ENCODE measurements around the gene SSUH2. TPM values are rescaled to one million over a fixed set of nuclear protein-coding genes. Genes with fewer than 3 reads are reported as not detected.
"Not testable (repeated sequence)": the region's sequence is repeated elsewhere in the genome, so short reads cannot be mapped to it uniquely, and the experiment has no call there.

SSUH2 gene
- total RNA-seq: not detected

- DNase-seq (ENCODE audit: low spot score) (no peak), ATAC-seq (no peak)
- Mint-ChIP-seq H3K4me3 (no peak within 1 kb of the TSS), H3K4me1 (ENCODE audit: low read depth in 2 of 2) (no peaks in the 10 kb centered on the region), H3K36me3 (no peaks in the 10 kb centered on the region), H3K27ac (no peak within 1 kb of the TSS), H3K27me3 (peaks cover 1 to 23% of the 10 kb centered on the region in 2 donors), H3K9me3 (no peaks in the 10 kb centered on the region)
These were observed at the start of gene SSUH2 for GRCh38 chr3:8644748-8645390. Gene SSUH2 (minus strand): TSS chr3:8644798. CDS start chr3:8644758, 40 bp downstream.

GRCh38 chr3:8691295-8691694, 46.7 kb upstream of the SSUH2 start:
- H3K4me3 Mint-ChIP-seq; H3K9me3 Mint-ChIP-seq; H3K27ac Mint-ChIP-seq; DNase-seq (ENCODE audit: low spot score); H3K36me3 Mint-ChIP-seq; H3K4me1 Mint-ChIP-seq (ENCODE audit: low read depth in 2 of 2); H3K27me3 Mint-ChIP-seq; ATAC-seq: not testable (repeated sequence)

GRCh38 chr3:8684992-8685391, 40.4 kb upstream of the SSUH2 start:
- not testable (repeated sequence) for H3K9me3 Mint-ChIP-seq; H3K27ac Mint-ChIP-seq; H3K27me3 Mint-ChIP-seq; DNase-seq (ENCODE audit: low spot score); H3K4me3 Mint-ChIP-seq; H3K4me1 Mint-ChIP-seq (ENCODE audit: low read depth in 2 of 2); ATAC-seq; H3K36me3 Mint-ChIP-seq

GRCh38 chr3:8682850-8683574, 38.4 kb upstream of the SSUH2 start:
- H3K27me3 Mint-ChIP-seq; H3K9me3 Mint-ChIP-seq; H3K27ac Mint-ChIP-seq; DNase-seq (ENCODE audit: low spot score); ATAC-seq; H3K4me1 Mint-ChIP-seq (ENCODE audit: low read depth in 2 of 2); H3K36me3 Mint-ChIP-seq; H3K4me3 Mint-ChIP-seq: not testable (repeated sequence)

- H3K9me3 Mint-ChIP-seq; H3K36me3 Mint-ChIP-seq; DNase-seq (ENCODE audit: low spot score); H3K27me3 Mint-ChIP-seq; H3K27ac Mint-ChIP-seq; H3K4me3 Mint-ChIP-seq; H3K4me1 Mint-ChIP-seq (ENCODE audit: low read depth in 2 of 2); ATAC-seq: not testable (repeated sequence)
These were observed 37.4 kb upstream of the SSUH2 start for GRCh38 chr3:8681881-8682538.

GRCh38 chr3:8681349-8681748, 36.8 kb upstream of the SSUH2 start:
- ATAC-seq: no peak
- Mint-ChIP-seq H3K36me3 (no peaks in the 10 kb centered on the region), H3K27ac (no peak overlapping the region)

GRCh38 chr3:8679817-8680553, 35.4 kb upstream of the SSUH2 start:
- not testable (repeated sequence) for H3K27me3 Mint-ChIP-seq, ATAC-seq

More at GRCh38 chr3:8681349-8681748, 36.8 kb upstream of the SSUH2 start:
- Mint-ChIP-seq H3K4me1 (ENCODE audit: low read depth in 2 of 2) (no peaks in the 10 kb centered on the region), H3K4me3 (no peak overlapping the region), H3K27me3 (peaks cover 0 to 6% of the 10 kb centered on the region in 2 donors), H3K9me3 (no peaks in the 10 kb centered on the region)
- DNase-seq (ENCODE audit: low spot score): no peak

GRCh38 chr3:8678751-8679150, 34.2 kb upstream of the SSUH2 start:
- H3K4me3 Mint-ChIP-seq: no peak overlapping the region
- peaks cover 0 to 6% of the 10 kb centered on the region in 2 donors for H3K27me3 Mint-ChIP-seq
- no peaks in the 10 kb centered on the region for H3K4me1 Mint-ChIP-seq (ENCODE audit: low read depth in 2 of 2)
- no peaks in the 10 kb centered on the region for H3K36me3 Mint-ChIP-seq
- H3K9me3 Mint-ChIP-seq: no peaks in the 10 kb centered on the region
- no peak for DNase-seq (ENCODE audit: low spot score)
- no peak overlapping the region for H3K27ac Mint-ChIP-seq
- no peak for ATAC-seq

More at GRCh38 chr3:8679817-8680553, 35.4 kb upstream of the SSUH2 start:
- H3K36me3 Mint-ChIP-seq; H3K9me3 Mint-ChIP-seq; H3K4me1 Mint-ChIP-seq (ENCODE audit: low read depth in 2 of 2); H3K4me3 Mint-ChIP-seq; H3K27ac Mint-ChIP-seq; DNase-seq (ENCODE audit: low spot score): not testable (repeated sequence)

GRCh38 chr3:8677258-8677657, 32.7 kb upstream of the SSUH2 start:
- DNase-seq (ENCODE audit: low spot score); H3K4me1 Mint-ChIP-seq (ENCODE audit: low read depth in 2 of 2): not testable (repeated sequence)

GRCh38 chr3:8675591-8675990, 31.0 kb upstream of the SSUH2 start:
- not testable (repeated sequence) for H3K4me1 Mint-ChIP-seq (ENCODE audit: low read depth in 2 of 2); H3K9me3 Mint-ChIP-seq

More at GRCh38 chr3:8677258-8677657, 32.7 kb upstream of the SSUH2 start:
- not testable (repeated sequence) for H3K4me3 Mint-ChIP-seq, H3K27me3 Mint-ChIP-seq, H3K36me3 Mint-ChIP-seq, H3K9me3 Mint-ChIP-seq, H3K27ac Mint-ChIP-seq, ATAC-seq

GRCh38 chr3:8673083-8673737, 28.6 kb upstream of the SSUH2 start:
- ATAC-seq (no peak), DNase-seq (ENCODE audit: low spot score) (no peak)
- Mint-ChIP-seq H3K27ac (no peak overlapping the region), H3K4me1 (ENCODE audit: low read depth in 2 of 2) (no peaks in the 10 kb centered on the region), H3K27me3 (peaks cover 0 to 10% of the 10 kb centered on the region in 2 donors), H3K4me3 (no peak overlapping the region), H3K9me3 (no peaks in the 10 kb centered on the region), H3K36me3 (no peaks in the 10 kb centered on the region)

More at GRCh38 chr3:8675591-8675990, 31.0 kb upstream of the SSUH2 start:
- not testable (repeated sequence) for H3K27me3 Mint-ChIP-seq; ATAC-seq; H3K27ac Mint-ChIP-seq; H3K36me3 Mint-ChIP-seq; DNase-seq (ENCODE audit: low spot score); H3K4me3 Mint-ChIP-seq

- Mint-ChIP-seq H3K9me3 (no peaks in the 10 kb centered on the region), H3K4me3 (no peak overlapping the region), H3K27ac (no peak overlapping the region), H3K4me1 (ENCODE audit: low read depth in 2 of 2) (no peaks in the 10 kb centered on the region), H3K27me3 (peaks cover 10% of the 10 kb centered on the region in 2 donors), H3K36me3 (no peaks in the 10 kb centered on the region)
- no peak for ATAC-seq
- no peak for DNase-seq (ENCODE audit: low spot score)
These were observed 24.4 kb upstream of the SSUH2 start for GRCh38 chr3:8669019-8669418.

GRCh38 chr3:8668216-8668615, 23.6 kb upstream of the SSUH2 start:
- Mint-ChIP-seq H3K36me3 (no peaks in the 10 kb centered on the region), H3K9me3 (no peaks in the 10 kb centered on the region), H3K4me1 (ENCODE audit: low read depth in 2 of 2) (no peaks in the 10 kb centered on the region), H3K4me3 (no peak overlapping the region), H3K27me3 (peaks cover 10% of the 10 kb centered on the region in 2 donors), H3K27ac (no peak overlapping the region)
- ATAC-seq (no peak), DNase-seq (ENCODE audit: low spot score) (no peak)
